Bone marrow (tissue), 2 donors: Measurements from ENCODE around the gene DDX3X.
A peak's percentile ranks its signal among the peaks of the same experiment; 100 is the strongest.
"Not testable (repeated sequence)": the region's sequence is repeated elsewhere in the genome, so short reads cannot be mapped to it uniquely, and the experiment has no call there.

Experiments
- DNase-seq, 2 donors: peaks; one replicate each; lab custom pipeline; 2025; lab: John Stamatoyannopoulos, UW

Gene DDX3X

DNA sequence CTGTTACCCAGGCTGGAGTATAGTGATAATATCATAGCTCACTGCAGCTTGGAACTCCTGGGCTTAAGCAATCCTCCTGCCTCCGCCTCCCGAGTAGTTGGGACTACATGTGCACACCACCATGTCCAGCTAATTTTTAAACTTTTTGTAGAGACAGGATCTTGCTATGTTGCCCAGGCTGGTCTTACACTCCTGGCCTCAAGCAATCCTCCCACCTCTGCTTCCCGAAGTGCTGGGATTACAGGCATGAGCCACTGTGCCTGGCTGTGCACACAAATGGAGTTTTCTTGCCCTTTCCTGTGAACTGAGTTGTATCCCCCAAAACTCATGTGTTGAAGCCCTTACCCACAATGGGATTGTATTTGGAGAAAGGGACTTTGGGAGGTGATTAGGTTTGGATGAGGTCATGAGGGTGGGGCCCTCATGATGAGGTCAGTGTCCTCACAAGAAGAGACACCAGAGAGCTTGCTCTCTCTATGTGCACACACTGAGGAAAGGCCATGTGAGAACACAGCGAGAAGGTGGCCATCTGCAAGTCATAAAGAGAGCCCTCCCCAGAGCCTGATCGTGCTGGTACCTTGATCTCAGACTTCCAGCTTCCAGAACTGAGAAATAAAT is 40.1 kb downstream of the DDX3X start:
- DNase-seq: no peak

GRCh38 chrX:41377624-41378023 is 43.7 kb downstream of the DDX3X start:
- no peak for DNase-seq

- peak in 1 of 2 donors; percentile 0 for DNase-seq
These were observed 47.7 kb downstream of the DDX3X start for GRCh38 chrX:41381685-41382084.

GRCh38 chrX:41382714-41383645 is 49.0 kb downstream of the DDX3X start:
- no peak for DNase-seq

- DNase-seq: peak; percentile 14 to 51
These were observed 50.2 kb downstream of the DDX3X start for GRCh38 chrX:41384051-41384705.

- no peak for DNase-seq
These were observed 52.4 kb downstream of the DDX3X start for GRCh38 chrX:41386222-41386990.

DNA sequence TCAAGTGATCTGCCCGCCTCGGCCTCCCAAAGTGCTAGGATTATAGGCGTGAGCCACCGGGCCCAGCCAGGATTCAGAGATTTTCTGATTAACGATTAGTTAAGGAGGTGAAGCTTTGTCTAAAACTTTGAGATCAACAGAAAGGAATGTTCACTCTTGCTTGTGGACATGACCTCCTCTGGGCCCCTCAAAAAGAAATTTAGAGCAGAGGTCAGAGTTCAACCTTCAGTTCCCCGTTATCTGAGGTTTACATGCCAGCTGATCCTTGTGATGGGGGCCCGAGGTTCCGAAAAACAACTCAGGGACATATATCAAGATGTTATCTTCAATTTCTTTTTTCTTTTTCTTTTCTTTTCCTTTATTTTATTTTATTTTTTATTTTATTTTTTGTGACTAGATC is 54.6 kb downstream of the DDX3X start:
- DNase-seq: no peak

- DNase-seq: no peak
These were observed 55.4 kb downstream of the DDX3X start for GRCh38 chrX:41389311-41389888.

- not testable (repeated sequence) for DNase-seq
These were observed 56.6 kb downstream of the DDX3X start for GRCh38 chrX:41390576-41390975.

DNA sequence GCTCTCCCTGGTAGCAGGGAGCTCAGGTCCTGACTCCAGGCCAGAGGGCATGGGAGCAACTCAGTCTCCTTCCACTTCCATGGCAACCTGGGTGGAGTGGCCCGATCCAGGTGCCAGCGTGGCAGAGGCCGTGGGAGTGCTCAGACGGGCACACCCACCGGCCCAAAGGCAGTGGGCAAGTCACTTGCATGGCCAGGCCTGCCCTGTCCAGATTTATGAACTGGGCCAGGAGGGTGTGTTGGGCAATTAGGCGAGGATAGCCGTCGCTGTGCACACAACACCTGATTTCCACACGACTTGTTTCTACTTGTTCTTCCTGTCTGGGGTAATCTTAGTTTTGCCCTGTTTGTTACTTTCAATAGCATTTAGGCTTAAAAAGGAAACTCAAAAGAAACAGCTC is 57.6 kb downstream of the DDX3X start:
- no peak for DNase-seq

GRCh38 chrX:41394293-41394692 is 60.3 kb downstream of the DDX3X start:
- DNase-seq: no peak

- no peak for DNase-seq
These were observed 63.3 kb downstream of the DDX3X start for GRCh38 chrX:41397219-41397618.

DNA sequence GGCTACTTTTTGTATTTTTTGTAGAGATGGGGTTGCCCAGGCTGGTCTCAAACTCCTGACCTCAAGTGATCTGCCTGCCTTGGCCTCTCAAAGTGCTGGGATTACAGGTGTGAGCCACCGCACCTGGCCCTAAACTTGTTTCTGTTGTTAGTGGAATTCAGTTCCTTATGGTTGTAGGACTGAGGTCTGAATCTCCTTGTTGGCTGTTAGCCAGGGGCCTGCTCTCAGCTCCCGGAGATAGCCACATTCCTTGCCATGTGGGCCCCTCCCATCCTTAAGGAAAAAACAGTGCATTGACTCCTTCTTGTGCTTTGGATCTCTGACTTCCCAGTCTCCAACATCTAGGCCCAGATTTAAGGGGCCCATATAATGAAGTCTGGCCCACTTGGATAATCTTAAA is 63.8 kb downstream of the DDX3X start:
- DNase-seq: no peak

- not testable (repeated sequence) for DNase-seq
These were observed 68.6 kb downstream of the DDX3X start for GRCh38 chrX:41402556-41402955.

- no peak for DNase-seq
These were observed 71.6 kb downstream of the DDX3X start for GRCh38 chrX:41405551-41405950.

- no peak for DNase-seq
These were observed 72.2 kb downstream of the DDX3X start for GRCh38 chrX:41406201-41406600.

GRCh38 chrX:41407816-41408215 is 73.9 kb downstream of the DDX3X start:
- no peak for DNase-seq

DNA sequence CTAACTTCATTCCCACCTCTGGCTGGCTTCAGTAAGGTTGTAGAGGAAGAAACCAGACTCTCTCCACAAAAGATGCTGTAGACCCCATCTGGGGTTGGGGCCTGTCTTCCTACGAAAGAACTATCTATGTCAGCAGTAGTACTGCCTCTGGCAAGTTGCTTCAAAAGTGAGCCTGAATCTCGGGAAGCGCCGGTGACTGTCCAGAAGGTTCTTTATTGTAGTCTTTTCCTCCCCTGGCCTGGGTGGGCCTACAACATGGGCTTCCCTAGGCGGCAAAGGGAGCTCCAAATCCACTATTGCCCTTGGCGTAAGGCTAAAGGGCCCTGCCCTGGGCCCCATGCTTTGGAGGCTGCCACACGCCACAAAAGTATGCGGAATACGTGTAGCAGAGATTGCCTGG is 74.6 kb downstream of the DDX3X start:
- DNase-seq: no peak

DNA sequence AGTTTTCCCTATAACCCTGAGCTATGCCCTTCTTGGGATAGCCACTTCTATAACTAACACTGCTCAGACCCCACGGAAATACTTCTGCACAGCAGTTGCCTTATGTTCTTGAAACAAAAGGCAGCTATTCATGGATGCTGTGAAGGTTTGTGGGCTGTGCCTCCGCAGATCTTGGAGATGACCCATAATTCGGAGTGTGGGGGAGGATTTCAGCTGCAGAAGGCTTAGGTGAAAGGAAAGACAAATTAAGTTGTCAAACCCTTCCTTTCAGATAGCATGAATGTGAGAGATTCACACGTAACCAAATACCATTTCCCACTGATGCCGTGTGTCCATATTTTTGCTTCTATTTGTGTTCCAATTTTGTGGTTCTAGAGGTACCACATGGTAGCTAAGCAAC is 75.0 kb downstream of the DDX3X start:
- no peak for DNase-seq

DNA sequence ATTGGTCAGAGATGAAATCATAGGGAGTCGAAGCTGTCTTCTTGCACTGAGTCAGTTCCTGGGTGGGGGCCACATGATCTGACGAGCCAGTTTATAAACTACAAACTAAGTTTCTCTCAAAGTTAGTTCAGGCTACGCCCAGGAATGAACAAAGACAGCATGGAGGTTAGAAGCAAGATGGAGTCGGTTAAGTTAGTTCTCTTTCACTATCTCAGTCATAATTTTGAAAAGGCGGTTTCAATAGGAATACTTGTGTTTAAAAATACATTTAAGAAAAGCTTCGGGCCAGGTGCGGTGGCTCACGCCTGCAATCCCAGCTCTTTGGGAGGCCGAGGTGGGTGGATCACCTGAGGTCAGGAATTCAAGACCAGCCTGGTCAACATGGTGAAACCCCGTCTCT is 77.3 kb downstream of the DDX3X start:
- not testable (repeated sequence) for DNase-seq

DNA sequence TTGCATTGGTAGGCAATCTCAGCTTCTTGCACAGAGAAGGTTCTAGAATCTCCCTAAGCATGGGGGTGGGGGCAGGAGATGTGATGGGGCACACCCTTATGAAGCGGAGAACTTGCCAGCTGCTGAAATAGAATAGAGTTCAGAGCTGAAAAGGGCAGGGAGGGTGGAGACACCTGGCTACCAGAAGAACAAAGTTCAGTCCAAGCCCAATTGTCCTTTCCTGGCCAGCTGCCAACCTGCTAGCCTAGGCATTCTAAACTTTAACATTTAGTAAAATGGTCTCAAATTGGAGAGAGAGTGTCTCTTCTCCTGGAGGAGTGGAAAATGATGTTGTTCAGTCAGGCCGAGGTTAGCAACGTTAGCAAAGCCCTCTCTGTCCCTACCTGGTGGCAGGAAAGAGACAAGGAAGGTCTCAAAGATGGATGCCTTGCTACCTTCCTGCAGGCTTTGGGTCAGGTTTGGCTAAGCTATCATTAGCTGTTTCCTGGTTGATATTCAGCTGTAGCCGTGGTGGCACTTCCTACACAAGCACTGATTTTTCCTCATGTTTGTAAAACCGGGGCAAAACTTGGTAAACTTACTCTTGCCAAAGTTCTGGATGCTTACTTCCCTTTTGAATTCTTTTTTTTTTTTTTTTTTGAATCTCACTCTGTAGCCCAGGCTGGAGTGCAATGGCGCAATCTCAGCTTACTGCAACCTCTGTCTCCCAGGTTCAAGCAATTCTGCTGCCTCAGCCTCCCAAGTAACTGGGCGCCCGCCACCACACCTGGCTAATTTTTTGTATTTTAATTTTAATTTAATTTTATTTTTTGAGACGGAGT is 78.5 kb downstream of the DDX3X start:
- DNase-seq: no peak
